Testis (tissue), 2 donors: Measurements from ENCODE around the gene CXCR3.

Experiments used
- POLR2A ChIP-seq: fragments of 450-650 bp; IDR thresholded peaks from one replicate; pipeline ENCODE4 v1.6.1; 2017; ENCODE audit warnings: antibody characterized with exemption, mild to moderate bottlenecking, moderate library complexity
- TF ChIP-seq, protein P1 (sequence below), 3 experiments: fragments of 450-650 bp in 2 of 3; fragments of 200-600 bp in 1 of 3; sonication (generic) in 1 of 3; IDR thresholded peaks; one replicate each; pipeline ENCODE4 v1.5.1; 2016 to 2019; ENCODE audit warnings: antibody characterized with exemption in 3 of 3, mild to moderate bottlenecking in 2 of 3, moderate library complexity in 1 of 3

GRCh38 chrX:71659959-71660358 lies 41.6 kb upstream of the CXCR3 start:
- TF ChIP-seq, protein P1, sequence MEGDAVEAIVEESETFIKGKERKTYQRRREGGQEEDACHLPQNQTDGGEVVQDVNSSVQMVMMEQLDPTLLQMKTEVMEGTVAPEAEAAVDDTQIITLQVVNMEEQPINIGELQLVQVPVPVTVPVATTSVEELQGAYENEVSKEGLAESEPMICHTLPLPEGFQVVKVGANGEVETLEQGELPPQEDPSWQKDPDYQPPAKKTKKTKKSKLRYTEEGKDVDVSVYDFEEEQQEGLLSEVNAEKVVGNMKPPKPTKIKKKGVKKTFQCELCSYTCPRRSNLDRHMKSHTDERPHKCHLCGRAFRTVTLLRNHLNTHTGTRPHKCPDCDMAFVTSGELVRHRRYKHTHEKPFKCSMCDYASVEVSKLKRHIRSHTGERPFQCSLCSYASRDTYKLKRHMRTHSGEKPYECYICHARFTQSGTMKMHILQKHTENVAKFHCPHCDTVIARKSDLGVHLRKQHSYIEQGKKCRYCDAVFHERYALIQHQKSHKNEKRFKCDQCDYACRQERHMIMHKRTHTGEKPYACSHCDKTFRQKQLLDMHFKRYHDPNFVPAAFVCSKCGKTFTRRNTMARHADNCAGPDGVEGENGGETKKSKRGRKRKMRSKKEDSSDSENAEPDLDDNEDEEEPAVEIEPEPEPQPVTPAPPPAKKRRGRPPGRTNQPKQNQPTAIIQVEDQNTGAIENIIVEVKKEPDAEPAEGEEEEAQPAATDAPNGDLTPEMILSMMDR (IDR thresholded peaks at IDR 0.05), result no peak
- TF ChIP-seq POLR2A, result no peak
